HepG2 (cell line): Measurements from ENCODE around the gene TMEM131.

Source experiments
- DRAP1 ChIP-seq: IDR thresholded peaks from 2 replicates; pipeline ENCODE4 v1.6.1; 2016; ENCODE audit warnings: missing genetic modification reagents, missing compliant biosample characterization
- MATR3 ChIP-seq: sonication (generic); formaldehyde crosslinking; IDR thresholded peaks from 2 replicates; pipeline ENCODE4 v1.4.0; 2020; ENCODE audit warnings: missing genetic modification reagents
- NR1H2 ChIP-seq: sonication (generic); formaldehyde crosslinking; IDR thresholded peaks from 2 replicates; pipeline ENCODE4 v1.8.1; 2022; ENCODE audit warnings: low read depth, missing genetic modification reagents, borderline replicate concordance
- PITX1 ChIP-seq: sonication (generic); formaldehyde crosslinking; IDR thresholded peaks from 2 replicates; pipeline ENCODE4 v1.5.1; 2020; ENCODE audit warnings: mild to moderate bottlenecking, missing genetic modification reagents
- POLR2A ChIP-seq, 2 experiments: IDR thresholded peaks; 2 replicates each; pipeline ENCODE4 v1.6.1; 2011; ENCODE audit warnings: low read depth in 2 of 2, low read length in 2 of 2, mild to moderate bottlenecking in 1 of 2, moderate library complexity in 1 of 2; ENCODE audit not compliant: insufficient read depth in 1 of 2
- POLR2AphosphoS5 ChIP-seq: IDR thresholded peaks from 2 replicates; pipeline ENCODE4 v1.6.1; 2012; ENCODE audit warnings: low read depth, low read length
- TFDP2 ChIP-seq: sonication (generic); formaldehyde crosslinking; IDR thresholded peaks from 2 replicates; pipeline ENCODE4 v1.4.0; 2020; ENCODE audit warnings: missing genetic modification reagents
- TFE3 ChIP-seq: IDR thresholded peaks from 2 replicates; pipeline ENCODE4 v1.6.1; 2016
- ZBTB20 ChIP-seq: sonication (generic); formaldehyde crosslinking; IDR thresholded peaks from 2 replicates; pipeline ENCODE4 v1.8.1; 2023; ENCODE audit warnings: missing genetic modification reagents, low read depth, mild to moderate bottlenecking, borderline replicate concordance
- ZBTB39 ChIP-seq: sonication (generic); formaldehyde crosslinking; IDR thresholded peaks from 2 replicates; pipeline ENCODE4 v1.5.0; 2020; ENCODE audit warnings: missing genetic modification reagents
- ZFX ChIP-seq: sonication (generic); formaldehyde crosslinking; IDR thresholded peaks from 2 replicates; pipeline ENCODE4 v1.4.0; 2020; ENCODE audit warnings: mild to moderate bottlenecking, low read depth, missing genetic modification reagents, moderate library complexity
- ZNF235 ChIP-seq: sonication (generic); formaldehyde crosslinking; IDR thresholded peaks from 2 replicates; pipeline ENCODE4 v1.8.1; 2023; ENCODE audit warnings: mild to moderate bottlenecking, missing genetic modification reagents, borderline replicate concordance

- TF ChIP-seq DRAP1 (no peak), POLR2AphosphoS5 (no peak), MATR3 (CRISPR knock-in tag) (no peak), POLR2A (IDR thresholded peaks at IDR 0.05; ENCODE audit: insufficient read depth in 1 of 2, low read depth in 2 of 2, low read length in 2 of 2) (no peak), NR1H2 (no peak), ZBTB20 (CRISPR knock-in tag) (no peak), PITX1 (CRISPR knock-in tag) (no peak), ZFX (CRISPR knock-in tag) (no peak), ZNF235 (CRISPR knock-in tag) (no peak), ZBTB39 (no peak), TFDP2 (no peak), TFE3 (CRISPR knock-in tag) (no peak)
These were observed 232.4 kb downstream of the TMEM131 start for GRCh38 chr2:97763176-97763845.
